Measurements from ENCODE around the gene SHISA8. TPM values are rescaled to one million over a fixed set of nuclear protein-coding genes. Genes with fewer than 3 reads are reported as not detected.

SHISA8 gene
- total and polyA plus RNA-seq, 2 of the 13 experiments (the other 11 are each of a cell fraction or from before 2014, with no cell fraction given) = not detected

DNA sequence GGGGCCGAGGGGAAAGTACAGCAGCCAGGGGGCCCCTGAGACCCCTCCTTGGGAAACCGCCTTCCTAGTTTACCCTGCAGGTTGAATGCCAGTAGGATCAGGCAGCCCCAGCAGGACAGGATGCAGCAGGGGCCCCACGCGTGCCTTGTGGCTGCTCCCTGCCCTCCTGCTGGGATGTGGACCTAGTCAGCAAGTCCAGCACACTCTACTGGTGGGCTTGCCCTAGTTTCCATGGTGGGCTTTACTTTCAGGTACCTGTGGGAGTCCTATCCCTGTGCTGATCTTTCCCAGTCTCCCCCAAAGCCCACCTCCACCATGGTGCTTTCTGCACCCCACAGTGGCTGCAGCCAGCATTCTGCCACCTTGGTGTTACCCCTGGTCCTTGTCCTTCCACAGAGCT is 22.2 kb downstream of the SHISA8 start:
- Histone ChIP-seq H3K4me2 (ENCODE audit: low read depth, low read length) (no peak overlapping the region), H2AFZ (ENCODE audit: low read length) (no peak overlapping the region), H3K9me3 (ENCODE audit: low read length) (no peaks in the 10 kb centered on the region), H3K9ac (ENCODE audit: insufficient read depth, low read depth, low read length) (no peak overlapping the region), H3K27me3 (ENCODE audit: control insufficient read depth in 1 of 2, insufficient read depth in 2 of 2, low read length in 2 of 2) (no peaks in the 10 kb centered on the region), H4K20me1 (ENCODE audit: insufficient read depth, low read length) (peaks cover 12% of the 10 kb centered on the region; the same call in 1 of the 2 replicates), H3K4me1 (ENCODE audit: insufficient read depth, low read length) (no peaks in the 10 kb centered on the region), H3K36me3 (replicated peaks in 1 of 2; ENCODE audit: control insufficient read depth in 1 of 2, insufficient read depth in 2 of 2, low read length in 2 of 2) (peaks cover 38 to 85% of the 10 kb centered on the region in 2 experiments), H3K4me3 (replicated peaks in 1 of 3; ENCODE audit: insufficient read depth in 1 of 3, low read depth in 2 of 3, low read length in 3 of 3) (no peak overlapping the region), H3K79me2 (ENCODE audit: insufficient read depth, low read length) (no peaks in the 10 kb centered on the region), H3K27ac (ENCODE audit: extremely low read length, insufficient read depth, low read length) (no peak overlapping the region)
- WGBS (ENCODE audit: low lambda C conversion rate) = 98% methylated on average over 2 of the region's 4 CpGs
- POLR2A ChIA-PET = no interaction called here
- in situ Hi-C loops (cut with HindIII; ENCODE audit: extremely low pct_ligation_motif_present, low pct_unique_long_range_greater_than_20kb) = no loop called here
- intact Hi-C loops (cut with micrococcal nuclease; ENCODE audit: unreplicated experiment) = no loop called here
- CTCF ChIA-PET (ENCODE audit: low intra/inter-chr PET ratio, low total read pairs) = no interaction called here
- no TSS peak for BruUV-seq (replicated peaks)
- DNase-seq (ENCODE audit: low spot score) = no peak
- no peak for FAIRE-seq
- no peak for ATAC-seq
- TF ChIP-seq IRF9 (CRISPR knock-in tag; IDR thresholded peaks at IDR 0.05; ENCODE audit: borderline replicate concordance) (no peak), POLR2A (IDR thresholded peaks at IDR 0.05; ENCODE audit: insufficient read depth in 1 of 2, low read depth in 2 of 2, low read length in 2 of 2) (0 out of 4 replicates have a peak, but pooled peaks of 1 of the 2 experiments have one; percentile 13), ASH2L (IDR thresholded peaks at IDR 0.05; ENCODE audit: insufficient read length, low read depth, low read length) (no peak)

GRCh38 chr22:41891407-41891806 is 23.5 kb downstream of the SHISA8 start:
- WGBS (ENCODE audit: low lambda C conversion rate) = 96% methylated on average over 9 of the region's 9 CpGs
- in situ Hi-C loops (cut with HindIII; ENCODE audit: extremely low pct_ligation_motif_present, low pct_unique_long_range_greater_than_20kb) = no loop called here
- H3K27me3 ChIP-seq (ENCODE audit: control insufficient read depth in 1 of 2, insufficient read depth in 2 of 2, low read length in 2 of 2) = no peaks in the 10 kb centered on the region
- ATAC-seq (no peak), DNase-seq (ENCODE audit: low spot score) (no peak), FAIRE-seq (no peak)
- CTCF ChIA-PET (ENCODE audit: low intra/inter-chr PET ratio, low total read pairs) = no interaction called here
- no peaks in the 10 kb centered on the region for H3K9me3 ChIP-seq (ENCODE audit: low read length)
- H3K9ac ChIP-seq (ENCODE audit: insufficient read depth, low read depth, low read length) = no peak overlapping the region
- H3K79me2 ChIP-seq (ENCODE audit: insufficient read depth, low read length) = no peaks in the 10 kb centered on the region
- H3K4me3 ChIP-seq (replicated peaks in 1 of 3; ENCODE audit: insufficient read depth in 1 of 3, low read depth in 2 of 3, low read length in 3 of 3) = no peak overlapping the region
- TF ChIP-seq ZNF672 (CRISPR knock-in tag; IDR thresholded peaks at IDR 0.05) (no peak), ZNF331 (CRISPR knock-in tag; IDR thresholded peaks at IDR 0.05) (no peak), SMC3 (IDR thresholded peaks at IDR 0.05; ENCODE audit: low read length) (no peak), MTA1 (CRISPR knock-in tag; IDR thresholded peaks at IDR 0.05; ENCODE audit: borderline replicate concordance) (no peak), PLRG1 (conservative IDR thresholded peaks at IDR 0.05) (no peak), HCFC1 (IDR thresholded peaks at IDR 0.05; ENCODE audit: low read depth, low read length) (no peak)
- H3K36me3 ChIP-seq (replicated peaks in 1 of 2; ENCODE audit: control insufficient read depth in 1 of 2, insufficient read depth in 2 of 2, low read length in 2 of 2) = peaks cover 33 to 82% of the 10 kb centered on the region in 2 experiments
- POLR2A ChIA-PET = no interaction called here
- no TSS peak for BruUV-seq (replicated peaks)
- intact Hi-C loops (cut with micrococcal nuclease; ENCODE audit: unreplicated experiment) = loop anchor here (2.0 kb wide), 1 partner anchor 39 kb away; no protein-coding TSS in a partner anchor
- no peaks in the 10 kb centered on the region for H3K4me1 ChIP-seq (ENCODE audit: insufficient read depth, low read length)
- no peak overlapping the region for H3K27ac ChIP-seq (ENCODE audit: extremely low read length, insufficient read depth, low read length)
- no peak overlapping the region for H3K4me2 ChIP-seq (ENCODE audit: low read depth, low read length)
- no peak overlapping the region for H2AFZ ChIP-seq (ENCODE audit: low read length)
- peaks cover 12% of the 10 kb centered on the region; the same call in 1 of the 2 replicates for H4K20me1 ChIP-seq (ENCODE audit: insufficient read depth, low read length)

Data from HepG2 (cell line).